ENCODE measurements around the gene NFKBIB.

DNA sequence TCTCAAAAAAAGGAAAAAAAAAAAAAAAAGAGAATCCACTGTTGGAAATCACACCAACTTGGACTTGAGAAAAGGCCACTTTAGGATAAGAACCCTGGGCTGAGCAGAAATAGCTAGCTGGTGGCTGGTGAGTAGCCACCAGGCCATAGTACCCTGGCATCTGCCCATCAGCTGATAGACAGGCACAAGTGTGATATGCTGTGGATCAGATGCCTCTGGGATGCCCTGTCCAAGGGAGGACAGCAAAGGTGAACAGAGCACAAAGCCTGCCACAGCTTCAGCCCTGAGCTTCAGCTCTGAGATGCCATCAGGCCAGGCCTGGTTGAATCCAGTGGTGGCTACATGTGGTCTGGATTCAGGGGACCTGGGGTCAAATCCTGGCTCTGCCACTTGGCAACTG is 9.1 kb upstream of the NFKBIB start:
- TF ChIP-seq POLR2AphosphoS5 (IDR thresholded peaks at IDR 0.05; ENCODE audit: low read depth, low read length): no peak
- TF ChIP-seq, protein P1, sequence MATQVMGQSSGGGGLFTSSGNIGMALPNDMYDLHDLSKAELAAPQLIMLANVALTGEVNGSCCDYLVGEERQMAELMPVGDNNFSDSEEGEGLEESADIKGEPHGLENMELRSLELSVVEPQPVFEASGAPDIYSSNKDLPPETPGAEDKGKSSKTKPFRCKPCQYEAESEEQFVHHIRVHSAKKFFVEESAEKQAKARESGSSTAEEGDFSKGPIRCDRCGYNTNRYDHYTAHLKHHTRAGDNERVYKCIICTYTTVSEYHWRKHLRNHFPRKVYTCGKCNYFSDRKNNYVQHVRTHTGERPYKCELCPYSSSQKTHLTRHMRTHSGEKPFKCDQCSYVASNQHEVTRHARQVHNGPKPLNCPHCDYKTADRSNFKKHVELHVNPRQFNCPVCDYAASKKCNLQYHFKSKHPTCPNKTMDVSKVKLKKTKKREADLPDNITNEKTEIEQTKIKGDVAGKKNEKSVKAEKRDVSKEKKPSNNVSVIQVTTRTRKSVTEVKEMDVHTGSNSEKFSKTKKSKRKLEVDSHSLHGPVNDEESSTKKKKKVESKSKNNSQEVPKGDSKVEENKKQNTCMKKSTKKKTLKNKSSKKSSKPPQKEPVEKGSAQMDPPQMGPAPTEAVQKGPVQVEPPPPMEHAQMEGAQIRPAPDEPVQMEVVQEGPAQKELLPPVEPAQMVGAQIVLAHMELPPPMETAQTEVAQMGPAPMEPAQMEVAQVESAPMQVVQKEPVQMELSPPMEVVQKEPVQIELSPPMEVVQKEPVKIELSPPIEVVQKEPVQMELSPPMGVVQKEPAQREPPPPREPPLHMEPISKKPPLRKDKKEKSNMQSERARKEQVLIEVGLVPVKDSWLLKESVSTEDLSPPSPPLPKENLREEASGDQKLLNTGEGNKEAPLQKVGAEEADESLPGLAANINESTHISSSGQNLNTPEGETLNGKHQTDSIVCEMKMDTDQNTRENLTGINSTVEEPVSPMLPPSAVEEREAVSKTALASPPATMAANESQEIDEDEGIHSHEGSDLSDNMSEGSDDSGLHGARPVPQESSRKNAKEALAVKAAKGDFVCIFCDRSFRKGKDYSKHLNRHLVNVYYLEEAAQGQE (IDR thresholded peaks at IDR 0.05; ENCODE audit: insufficient read depth in 1 of 2, low read depth in 2 of 2, low read length in 2 of 2): no peak
